DMS79 treated with DMSO at 0.1 percent for 48 hours (cell line): ENCODE results near the gene MLN.
A peak's percentile ranks its signal among the peaks of the same experiment; 100 is the strongest.

Experiments used
- DNase-seq: peaks from one replicate; lab custom pipeline; 2025; lab: John Stamatoyannopoulos, UW

Gene MLN

GRCh38 chr6:33788694-33789549 is 14.9 kb downstream of the MLN start, which contains the start of gene LEMD2:
TSS of gene LEMD2 (minus strand) at chr6:33789130. CDS start at chr6:33789116, 14 bp downstream.
- peak; percentile 83 for DNase-seq

DNA sequence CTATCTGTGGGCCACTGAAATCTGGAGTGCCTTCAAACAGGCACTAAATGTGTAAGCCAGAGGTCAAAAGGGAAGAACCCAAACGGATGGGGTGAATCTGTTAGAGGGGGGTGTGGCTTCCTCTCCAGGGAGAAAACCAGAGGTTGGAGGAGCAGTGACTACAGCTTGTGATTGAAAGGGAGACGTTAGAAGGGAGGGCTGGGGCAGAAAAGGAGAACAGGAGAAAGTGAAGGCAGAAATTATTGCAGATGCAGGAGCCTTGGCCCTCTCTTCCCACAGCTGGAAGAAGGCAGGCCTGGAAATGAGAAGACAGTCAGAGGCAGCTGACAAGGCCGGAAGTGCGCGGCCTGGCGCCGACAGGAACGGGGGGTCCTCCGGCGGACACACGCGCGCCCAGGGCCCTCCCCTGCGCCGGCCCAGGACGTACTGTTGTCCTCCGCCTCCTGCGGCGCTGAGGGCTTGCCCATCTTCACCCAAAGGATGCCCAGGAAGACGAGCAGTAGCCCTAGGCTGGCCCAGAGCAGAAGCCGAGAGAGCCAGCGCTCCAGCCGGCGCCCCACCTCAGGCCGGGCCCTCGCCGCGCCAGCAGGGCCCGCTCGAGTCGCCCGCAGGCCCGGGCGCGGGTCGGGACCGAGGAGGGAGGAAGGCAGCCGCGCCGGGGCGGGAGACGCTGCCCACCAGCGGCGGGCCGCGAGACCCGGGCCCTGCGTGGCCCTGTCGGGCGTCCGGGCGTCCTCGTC is 15.7 kb downstream of the MLN start:
- DNase-seq = peak; percentile 70

DNA sequence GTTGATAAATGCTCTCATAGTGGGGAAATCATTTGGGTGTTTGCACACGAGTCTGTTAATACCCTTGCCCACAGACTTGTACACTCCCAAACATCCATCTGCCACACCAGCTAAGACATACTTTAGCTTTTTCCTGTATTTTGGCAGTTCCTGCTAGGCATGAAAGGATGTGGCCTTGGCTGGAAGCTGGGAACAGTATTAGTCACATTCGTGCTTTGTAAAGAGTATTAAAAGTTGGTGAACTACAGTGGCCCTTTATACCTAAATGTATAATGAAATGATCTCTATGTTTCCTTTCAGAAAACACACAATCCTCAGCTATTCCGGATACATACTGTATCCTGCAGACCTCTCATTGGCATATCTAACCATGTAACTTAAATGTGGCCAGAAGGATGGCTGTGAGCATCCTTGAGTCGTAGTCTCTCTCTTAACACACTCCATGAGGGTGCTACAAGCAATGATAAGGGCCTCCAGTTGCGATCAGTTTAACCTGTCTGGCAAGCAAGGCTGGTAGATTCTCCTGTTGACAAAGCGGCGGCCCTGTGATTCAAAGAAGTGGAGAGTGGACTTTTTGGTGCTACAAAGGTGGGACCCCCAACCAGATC is 16.4 kb downstream of the MLN start:
- DNase-seq = peak; percentile 70

GRCh38 chr6:33786736-33787135 is 17.1 kb downstream of the MLN start:
- DNase-seq = no peak

GRCh38 chr6:33785778-33786177 is 18.0 kb downstream of the MLN start:
- peak; percentile 80 for DNase-seq

DNA sequence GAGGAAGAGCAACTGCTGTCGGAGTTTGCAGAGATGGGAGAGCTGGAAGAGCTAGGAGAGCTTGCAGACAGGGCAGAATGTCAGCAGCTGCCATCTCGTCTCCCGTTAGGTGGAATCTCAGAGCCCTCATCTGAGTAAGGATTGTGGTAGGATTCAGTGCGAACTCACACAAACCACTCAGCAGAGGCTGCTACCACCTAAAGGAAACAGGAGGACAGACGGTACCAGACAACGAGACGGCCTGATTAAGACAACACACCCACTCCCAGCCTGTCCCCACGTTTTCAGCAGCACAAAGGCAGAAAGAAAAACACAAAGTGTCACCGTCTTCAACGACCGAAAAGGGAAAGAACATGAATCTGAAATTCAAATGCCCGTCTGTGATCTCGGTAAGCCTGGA is 19.0 kb downstream of the MLN start:
- DNase-seq = no peak

- no peak for DNase-seq
These were observed 19.9 kb downstream of the MLN start for GRCh38 chr6:33783781-33784520.

DNA sequence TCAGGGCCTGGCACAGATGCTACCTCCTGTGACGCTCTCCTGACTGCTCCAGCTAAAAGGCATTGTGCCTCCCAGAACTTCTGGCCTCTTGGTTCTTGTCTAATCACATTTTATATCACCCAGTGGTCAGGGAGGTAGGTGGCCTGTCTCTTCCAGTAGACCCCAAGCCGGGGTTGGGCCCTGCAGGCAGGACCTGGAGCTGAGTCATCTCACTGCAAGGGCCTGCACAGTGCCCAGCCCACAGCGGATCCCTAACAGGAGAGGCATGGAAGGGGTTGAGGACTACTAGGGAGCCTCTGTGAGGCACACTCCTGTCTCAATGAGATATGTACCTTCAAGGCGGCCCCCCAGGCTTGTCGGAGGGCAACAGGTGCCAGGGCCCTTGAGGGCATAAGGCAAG is 21.2 kb downstream of the MLN start:
- DNase-seq = no peak

DNA sequence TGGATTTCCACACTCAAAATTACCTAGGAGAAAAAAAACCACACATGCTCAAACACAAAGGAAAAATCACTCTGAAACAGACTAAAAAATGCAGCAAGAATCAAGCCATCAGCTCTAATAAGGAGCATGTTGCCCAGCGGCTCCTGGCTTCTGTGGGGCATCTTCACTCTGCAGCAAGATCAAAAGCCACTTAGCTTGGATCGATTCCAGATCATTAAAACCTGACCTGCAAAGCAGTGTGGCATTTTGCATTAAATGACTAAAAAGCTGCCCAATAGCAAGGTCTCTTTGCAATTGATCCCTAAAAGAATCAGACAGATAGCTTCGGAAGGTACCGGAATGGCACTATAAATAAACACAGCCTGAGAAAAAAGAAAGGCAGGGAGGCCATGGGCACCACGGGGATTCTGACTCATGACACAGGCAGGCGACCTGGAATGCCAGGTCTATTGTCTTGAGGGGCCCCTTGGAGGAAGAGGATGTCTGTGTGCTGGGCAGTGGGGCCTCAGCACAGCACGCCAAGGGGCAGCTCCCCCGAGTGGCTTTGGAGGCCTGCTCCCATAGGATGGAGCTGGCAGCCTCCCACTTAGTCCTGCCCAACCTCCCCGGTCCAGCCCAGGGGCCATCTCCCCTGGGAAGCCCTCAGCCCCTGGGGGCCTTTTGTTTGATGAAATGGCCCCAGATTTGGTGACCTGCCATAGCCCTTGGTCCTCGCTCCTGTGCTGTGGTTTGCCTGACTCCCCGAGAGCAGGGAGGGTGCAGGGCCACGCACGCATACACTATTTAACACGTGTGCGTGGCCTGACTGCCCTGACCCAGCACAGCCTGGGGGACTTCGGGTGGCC is 22.4 kb downstream of the MLN start:
- peak; percentile 56 for DNase-seq

DNA sequence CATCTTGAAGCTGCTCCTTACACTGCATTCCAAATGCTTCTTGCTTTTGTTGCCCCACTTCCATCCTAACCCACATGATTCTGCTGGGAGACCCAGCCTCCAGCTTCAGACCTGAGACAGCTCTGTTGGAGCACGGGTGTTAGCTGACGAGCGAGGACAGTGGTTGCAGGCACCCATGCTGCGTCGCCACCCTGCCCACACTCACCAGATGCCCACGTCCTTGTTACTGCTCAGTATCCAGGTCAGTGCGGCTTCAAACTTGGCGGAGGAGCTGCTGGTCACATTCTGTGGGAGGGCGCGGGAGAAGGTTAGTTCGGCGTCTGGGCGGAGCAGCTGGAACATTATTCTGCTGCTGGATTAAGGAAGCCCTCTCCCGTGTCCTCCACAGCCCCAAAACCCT is 23.9 kb downstream of the MLN start:
- no peak for DNase-seq

DNA sequence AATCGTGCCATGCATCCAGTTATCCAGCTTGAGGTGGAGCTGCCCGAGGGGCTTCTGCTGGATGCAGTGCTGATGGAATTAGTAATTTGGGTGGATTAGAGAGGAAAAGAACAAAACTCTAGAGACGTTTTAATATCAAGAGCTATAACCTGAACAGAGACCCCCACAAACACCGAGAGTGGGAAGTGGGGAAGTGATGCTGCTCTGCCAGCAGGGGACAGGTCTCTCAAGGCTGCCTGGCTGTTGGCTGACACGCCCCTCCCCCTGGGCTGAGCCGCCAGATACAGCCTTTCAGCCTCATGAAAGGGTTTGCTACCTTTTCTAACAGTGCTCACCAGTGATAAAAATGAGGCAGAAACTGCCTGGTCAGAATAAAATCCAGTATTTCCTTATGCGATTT is 24.5 kb downstream of the MLN start:
- DNase-seq = no peak

- no peak for DNase-seq
These were observed 25.2 kb downstream of the MLN start for GRCh38 chr6:33778444-33779121.

GRCh38 chr6:33777398-33778388 is 26.1 kb downstream of the MLN start:
- no peak for DNase-seq

DNA sequence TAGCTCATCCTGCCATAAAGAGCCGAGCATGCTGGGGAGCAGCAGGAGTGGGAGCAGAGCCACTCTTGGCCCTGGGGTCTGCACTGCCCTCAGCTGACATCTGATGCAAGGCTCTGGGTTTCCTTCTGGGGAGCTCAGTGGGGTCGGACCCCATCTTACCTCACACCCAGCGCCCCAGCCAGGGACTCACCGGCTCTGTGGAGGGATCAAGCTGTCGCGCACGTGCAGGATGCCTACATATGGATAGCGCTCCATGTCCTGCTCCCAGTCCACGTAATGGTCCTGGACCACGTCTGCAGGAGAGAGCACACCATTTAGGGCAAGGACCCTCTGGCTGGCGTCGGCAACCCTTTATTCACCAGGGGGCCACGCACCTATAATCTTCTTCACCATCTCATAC is 27.0 kb downstream of the MLN start:
- DNase-seq = no peak

DNA sequence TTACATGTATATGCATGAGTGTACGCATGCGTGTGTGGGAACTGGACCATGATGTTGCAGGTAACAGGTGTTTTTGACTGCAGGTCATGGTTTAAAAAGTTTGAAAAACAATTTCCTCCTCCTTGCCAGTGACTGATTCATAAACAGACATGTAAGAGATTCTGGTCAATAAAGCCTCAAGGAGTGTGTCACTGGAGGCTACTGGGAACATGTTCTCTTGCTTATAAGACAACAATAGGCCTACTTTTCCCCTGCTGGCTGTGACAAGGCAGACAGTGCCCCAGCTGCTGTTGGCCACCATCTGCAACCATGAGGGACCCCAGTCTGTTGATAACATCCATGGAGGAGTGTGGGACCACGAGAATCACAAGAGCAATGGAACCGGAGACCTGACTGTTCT is 27.6 kb downstream of the MLN start:
- DNase-seq = no peak

- no peak for DNase-seq
These were observed 29.0 kb downstream of the MLN start for GRCh38 chr6:33774774-33775173.

GRCh38 chr6:33772902-33773472 is 30.8 kb downstream of the MLN start:
- DNase-seq = no peak

DNA sequence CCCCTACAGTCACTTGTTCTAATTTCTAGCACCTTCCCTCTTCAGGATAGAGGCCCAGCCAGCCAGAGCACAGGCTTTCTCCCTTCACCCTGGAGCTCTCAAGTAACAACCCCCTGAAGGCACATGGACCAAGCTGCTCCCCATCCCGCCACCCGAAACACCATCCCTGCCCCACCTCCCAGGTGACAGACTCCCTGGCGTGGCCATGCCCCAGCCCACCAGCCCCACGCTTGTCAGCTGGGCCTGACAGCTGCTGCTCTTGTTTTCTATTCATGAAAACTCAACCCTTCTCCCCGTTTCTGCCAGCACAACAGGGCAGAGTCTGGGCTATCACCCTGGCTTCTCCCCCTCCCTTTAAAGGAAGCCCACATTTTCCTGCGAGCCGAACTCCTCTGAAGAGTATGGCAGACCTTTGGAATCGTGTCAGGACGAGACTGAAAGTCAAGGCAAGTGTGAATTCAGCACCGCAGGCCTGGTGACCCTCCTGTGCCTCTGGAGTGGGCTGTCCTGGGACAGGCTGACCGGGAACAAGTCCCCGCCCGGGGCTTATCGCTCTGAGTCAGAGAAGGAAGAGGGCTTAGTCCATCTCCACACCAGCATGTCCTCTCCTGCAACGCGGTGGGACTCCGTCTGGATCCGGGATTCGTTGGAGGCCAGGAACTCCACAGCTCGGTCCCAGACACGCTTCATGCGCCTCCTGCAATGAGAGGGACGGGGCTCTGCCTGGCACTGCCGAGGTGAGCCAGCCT is 31.5 kb downstream of the MLN start:
- DNase-seq = no peak
